Activated naive CD8-positive, alpha-beta T cell treated with anti-CD3 and anti-CD28 coated beads, Interleukin-2, amount 50 U/mL, for 16 hours (primary cell): ENCODE data around the gene SGF29.
"Not testable (repeated sequence)": the region's sequence is repeated elsewhere in the genome, so short reads cannot be mapped to it uniquely, and the experiment has no call there.

Source experiments
- DNase-seq: peaks from one replicate; pipeline ENCODE4 v3.0.0-alpha.2; 2020; ENCODE audit warnings: low read depth, low spot score

The SGF29 gene

GRCh38 chr16:28532940-28533647 lies 20.6 kb upstream of the SGF29 start:
- DNase-seq = no peak

- no peak for DNase-seq
These were observed 19.0 kb upstream of the SGF29 start for GRCh38 chr16:28534542-28535373.

- no peak for DNase-seq
These were observed 16.6 kb upstream of the SGF29 start for GRCh38 chr16:28537076-28537475.

DNA sequence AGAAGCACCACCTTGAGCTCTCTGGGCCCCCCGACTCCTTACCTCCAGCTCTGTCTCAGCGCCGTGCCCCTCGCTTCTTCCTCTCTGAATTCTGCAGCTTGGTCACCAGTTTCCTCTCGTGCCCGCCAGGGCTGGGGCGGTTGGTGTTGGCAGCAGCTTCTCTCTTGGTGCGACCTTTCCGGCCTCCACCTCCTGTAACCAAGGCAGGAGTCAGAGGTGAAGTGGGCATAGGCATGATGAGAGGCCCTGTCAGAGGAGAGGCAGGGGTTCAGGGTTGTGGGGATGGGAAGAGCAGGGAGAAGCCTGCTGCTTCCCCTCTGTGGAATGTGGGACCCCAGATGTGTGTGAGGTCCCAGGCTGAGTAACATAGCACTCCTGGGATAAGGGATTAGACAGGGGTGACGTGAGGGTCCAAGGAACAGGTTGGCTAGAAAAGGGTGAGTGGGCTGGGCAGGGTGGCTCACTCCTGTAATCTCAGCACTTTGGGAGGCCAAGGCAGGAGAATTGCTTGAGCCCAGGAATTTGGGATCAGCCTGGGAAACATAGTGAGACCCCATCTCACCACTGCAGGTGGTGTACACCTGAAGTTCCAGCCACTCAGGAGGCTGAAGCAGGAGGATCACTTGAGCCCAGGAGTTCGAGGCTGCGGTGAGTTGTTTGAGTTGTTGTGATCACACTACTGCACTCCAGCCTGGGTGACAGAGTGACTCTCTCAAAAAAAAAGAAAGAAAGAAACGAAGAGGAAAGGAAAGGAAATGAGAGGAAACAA lies 15.6 kb upstream of the SGF29 start:
- DNase-seq = no peak

DNA sequence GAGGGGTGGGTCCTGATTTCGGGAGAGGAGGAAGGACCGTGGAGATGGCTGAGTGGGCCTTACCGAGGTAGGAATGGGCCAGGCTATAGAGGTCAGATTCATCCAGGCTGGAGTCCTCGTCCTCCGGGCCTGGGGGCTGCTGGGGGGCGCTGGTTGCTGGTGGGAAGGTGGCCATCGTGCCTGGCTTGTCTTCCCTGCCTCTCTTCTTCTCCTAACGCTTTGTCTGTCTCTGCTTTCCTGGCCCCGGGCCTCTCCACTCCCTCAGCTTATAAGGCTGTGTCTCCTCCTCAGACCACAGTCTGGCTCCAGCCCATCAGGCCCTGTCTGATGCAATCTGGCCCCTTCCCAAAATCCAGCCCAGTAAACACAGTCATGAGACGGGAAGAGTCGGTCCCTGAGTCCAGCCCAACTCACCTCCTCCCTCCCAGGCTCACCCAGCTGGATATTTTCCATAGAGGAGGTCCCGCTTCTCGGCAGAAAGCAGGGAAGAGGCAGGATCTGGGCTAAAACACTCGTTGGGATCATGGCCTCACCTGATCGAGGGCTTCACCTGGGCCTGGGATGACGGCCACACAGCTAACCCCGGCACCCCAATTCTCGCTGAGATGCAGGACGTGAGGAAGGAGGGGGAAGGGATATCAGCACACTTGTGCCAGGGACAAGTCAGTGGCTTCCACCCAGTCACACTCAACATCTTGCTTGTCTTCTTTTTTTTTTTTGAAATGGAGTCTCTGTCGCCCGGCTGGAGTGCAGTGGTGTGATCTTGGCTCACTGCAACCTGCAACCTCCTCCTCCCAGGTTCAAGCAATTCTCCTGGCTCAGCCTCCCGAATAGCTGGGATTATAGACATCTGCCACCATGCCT lies 14.8 kb upstream of the SGF29 start, which contains the start of gene NUPR1:
Gene NUPR1 (minus strand): TSS at position 242 of the 864 bp plus-strand sequence. CDS start 67 bp downstream, at position 175.
- DNase-seq = no peak

GRCh38 chr16:28540346-28540745 lies 13.4 kb upstream of the SGF29 start:
- no peak for DNase-seq

DNA sequence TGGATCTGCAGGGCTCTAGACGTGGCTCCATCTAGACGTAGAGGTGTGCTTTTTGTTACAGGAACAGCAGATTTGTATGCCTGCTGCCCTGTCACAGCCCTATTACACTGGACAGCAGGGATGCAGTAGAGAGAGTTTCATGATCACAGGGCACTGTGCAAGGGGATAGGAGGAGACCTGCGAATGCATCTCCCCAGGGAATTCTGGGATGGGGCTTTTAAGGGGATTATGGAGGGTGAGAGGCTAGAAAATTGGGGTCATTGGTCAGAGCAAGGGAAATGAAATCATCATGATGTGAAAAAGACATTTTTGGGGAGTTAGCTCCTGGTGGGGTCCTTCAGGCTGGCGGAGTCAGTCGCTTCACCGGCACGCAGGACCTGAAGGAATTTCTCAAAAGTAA lies 11.1 kb upstream of the SGF29 start:
- no peak for DNase-seq

DNA sequence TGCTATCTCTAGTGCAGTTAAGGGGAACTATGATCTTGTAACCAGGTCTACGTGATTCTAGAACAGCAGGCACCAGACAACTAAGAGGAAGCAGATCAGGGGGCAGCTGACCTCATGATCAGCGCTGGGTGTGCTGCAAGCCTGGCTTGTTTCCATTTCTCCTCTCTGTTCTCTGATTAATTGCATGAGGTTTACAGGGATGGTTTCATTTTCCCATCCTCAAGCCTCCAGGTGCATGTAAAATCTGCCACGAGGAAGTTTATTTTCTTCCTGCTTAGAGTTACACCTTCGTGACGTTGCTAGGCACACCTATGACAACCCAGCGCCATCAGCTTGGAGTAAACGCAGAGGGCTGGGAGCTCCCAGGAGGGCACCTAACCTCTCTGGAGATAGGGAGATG lies 10.6 kb upstream of the SGF29 start:
- no peak for DNase-seq

DNA sequence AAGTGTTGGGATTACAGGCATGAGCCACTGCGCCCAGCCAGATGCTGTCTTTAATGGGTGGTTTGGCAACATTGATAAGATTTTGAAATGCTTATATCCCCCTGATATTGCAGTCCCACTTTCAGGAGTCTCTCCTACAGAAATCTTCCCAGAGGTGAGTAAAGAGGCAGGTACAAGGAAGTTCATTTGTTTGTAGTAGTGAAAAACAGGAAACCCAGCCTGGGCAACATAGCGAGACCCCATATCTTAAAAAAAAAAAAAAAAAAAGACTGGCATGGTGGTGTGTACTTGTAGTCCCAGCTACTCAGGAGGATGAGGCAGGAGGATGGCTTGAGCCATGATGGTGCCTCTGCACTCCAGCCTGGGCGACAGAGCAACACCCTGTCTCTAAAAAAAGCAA lies 8.7 kb upstream of the SGF29 start:
- DNase-seq = no peak

DNA sequence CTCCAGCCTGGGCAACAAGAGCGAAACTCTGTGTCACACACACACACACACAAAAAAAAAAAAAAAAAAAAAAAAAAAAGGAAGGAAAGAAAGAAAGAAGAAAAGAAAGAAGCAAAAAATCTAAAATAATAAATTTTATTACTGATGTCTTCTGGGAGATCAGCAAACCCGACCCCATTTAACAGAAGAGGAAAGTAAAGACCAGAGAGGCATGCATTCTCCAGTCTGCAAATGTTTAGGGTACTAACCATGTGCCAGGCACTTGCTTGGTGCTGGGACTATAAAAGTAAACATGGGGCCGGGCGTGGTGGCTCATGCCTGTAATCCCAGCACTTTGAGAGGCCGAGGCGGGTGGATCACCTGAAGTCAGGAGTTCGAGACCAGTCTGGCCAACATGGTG lies 7.8 kb upstream of the SGF29 start:
- not testable (repeated sequence) for DNase-seq

DNA sequence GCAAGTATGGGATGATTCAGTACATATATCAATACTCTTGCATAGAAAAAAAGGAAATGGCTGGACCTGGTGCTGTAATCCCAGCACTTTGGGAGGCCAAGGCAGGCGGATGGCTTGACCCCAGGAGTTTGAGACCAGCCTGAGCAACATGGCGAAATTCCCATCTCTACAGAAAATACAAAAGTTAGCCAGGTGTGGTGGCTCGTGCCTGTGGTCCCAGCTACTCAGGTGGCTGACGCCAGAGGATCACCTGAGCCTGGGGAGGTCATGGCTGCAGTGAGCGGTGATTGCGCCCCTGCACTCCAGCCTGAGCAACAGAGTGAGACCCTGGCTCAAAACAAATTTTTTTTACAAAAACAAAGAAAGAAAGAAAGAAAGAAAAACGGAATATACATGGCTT lies 7.1 kb upstream of the SGF29 start:
- no peak for DNase-seq

DNA sequence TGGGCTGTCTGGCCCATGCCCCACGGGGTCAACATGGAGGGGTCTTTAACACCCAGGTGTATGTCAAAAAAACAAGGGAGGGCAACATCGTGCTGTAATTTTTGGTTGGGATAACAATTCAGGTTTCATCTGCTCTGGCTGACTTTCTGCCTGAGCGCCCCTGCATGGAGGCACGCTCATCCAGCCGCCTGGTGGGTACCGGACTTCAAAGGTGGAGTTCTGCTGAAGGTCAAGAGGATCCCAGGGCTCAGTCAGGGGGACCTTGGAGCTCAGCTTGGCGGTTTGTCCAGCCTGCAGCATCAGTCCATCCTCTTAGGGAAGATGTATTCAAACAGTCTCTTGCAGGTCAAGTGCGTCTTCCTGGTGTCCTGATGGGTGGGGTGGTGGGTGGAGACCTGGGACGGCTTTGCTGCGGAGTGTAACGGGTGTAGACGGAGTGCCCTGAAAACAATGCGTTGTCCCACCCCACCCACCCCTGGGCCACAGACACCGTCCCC lies 5.4 kb upstream of the SGF29 start:
- no peak for DNase-seq

DNA sequence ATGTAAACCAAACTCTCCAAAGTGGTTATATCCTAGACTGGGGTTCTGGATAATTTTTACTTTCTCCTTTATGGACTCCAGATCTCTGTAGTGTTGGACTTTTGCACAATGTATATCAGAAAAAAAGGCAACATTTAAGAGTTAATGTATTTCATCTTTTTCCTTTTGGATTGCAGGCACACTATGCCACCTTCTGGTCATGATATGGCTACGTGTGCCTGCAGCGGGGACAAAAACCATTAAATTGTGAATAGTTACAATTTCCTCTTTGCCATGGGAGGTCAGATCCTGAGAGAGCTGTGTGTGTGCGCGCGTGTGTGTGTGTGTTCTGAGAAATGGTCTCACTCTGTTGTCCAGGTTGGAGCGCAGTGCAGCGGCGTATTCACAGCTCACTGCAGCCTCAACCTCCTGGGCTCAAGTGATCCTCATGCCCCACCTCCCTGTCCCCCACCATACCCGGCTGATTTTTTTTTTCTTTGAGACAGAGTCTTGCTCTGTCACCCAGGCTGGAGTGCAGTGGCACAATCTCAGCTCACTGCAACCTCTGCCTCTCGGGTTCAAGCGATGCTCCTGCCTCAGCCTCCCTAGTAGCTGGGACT lies 4.3 kb upstream of the SGF29 start:
- DNase-seq = no peak

GRCh38 chr16:28554634-28555423 lies 1.1 kb downstream of the SGF29 start:
- DNase-seq = no peak

DNA sequence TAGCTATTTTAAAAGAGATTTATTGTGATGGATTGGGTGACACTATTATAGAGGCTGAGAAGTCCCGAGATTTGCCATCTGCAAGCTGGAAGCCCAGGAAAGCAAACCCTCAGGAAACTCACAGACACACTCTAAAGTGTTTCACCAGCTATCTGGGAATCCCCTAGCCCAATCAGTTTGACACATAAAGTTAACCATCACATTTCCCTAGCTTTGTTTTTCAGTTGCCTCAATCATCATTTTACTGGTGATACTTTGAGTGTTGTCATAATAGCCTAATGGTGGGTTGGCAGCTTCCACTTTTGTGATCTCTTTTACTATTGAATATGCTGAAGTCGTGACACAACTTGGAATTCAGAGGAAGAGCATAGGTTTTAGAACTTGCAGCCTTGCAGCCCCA lies 1.8 kb downstream of the SGF29 start:
- DNase-seq = no peak

GRCh38 chr16:28556914-28557320 lies 3.2 kb downstream of the SGF29 start:
- DNase-seq = no peak

GRCh38 chr16:28558456-28558855 lies 4.7 kb downstream of the SGF29 start:
- DNase-seq = no peak

DNA sequence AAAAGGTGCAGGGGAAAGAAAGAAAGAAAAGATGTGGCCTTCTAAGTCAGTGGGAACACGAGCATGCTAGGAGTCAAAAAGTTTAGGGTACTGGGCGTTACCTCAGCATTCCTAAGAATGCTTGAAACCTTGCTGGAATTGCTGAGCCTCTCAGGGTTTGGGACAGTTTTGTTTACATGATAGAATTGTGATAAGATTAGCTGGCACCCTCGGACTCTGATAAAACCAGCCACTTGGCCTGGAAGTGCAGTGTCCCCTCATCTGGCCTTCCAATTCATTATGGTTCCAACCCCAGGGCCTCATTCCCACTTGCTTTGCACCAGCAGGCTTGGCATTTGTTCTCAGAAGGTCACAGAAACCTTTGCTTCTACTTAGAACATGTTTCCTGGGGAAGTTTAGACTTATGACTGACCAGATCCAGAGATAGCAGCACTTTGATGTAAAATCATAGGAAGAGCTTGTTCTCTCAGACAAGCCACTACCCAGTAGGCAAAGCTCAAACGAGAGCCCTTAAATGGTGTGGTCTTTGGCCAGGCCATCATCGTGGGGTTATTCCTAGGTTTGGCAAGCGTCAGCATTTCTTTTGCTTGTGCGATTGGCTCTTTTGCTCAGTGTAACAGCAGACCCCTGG lies 8.0 kb downstream of the SGF29 start:
- no peak for DNase-seq

- no peak for DNase-seq
These were observed 8.5 kb downstream of the SGF29 start for GRCh38 chr16:28562199-28562598.
